Thymus (tissue), 11 donors: ENCODE measurements around the gene ITPKB. TPM values are rescaled to one million over a fixed set of nuclear protein-coding genes. Genes with fewer than 3 reads are reported as not detected.
"Not testable (repeated sequence)": the region's sequence is repeated elsewhere in the genome, so short reads cannot be mapped to it uniquely, and the experiment has no call there.

Source experiments
- DNase-seq, 9 donors: peaks; one replicate each; pipeline ENCODE4 v3.0.0-alpha.2; 2013; ENCODE audit warnings: low spot score in 9 of 9, low read depth in 6 of 9, missing footprints in 1 of 9
- H3K27ac ChIP-seq, 2 donors: one replicate each; pipeline ENCODE4 v1.5.1; 2013; ENCODE audit warnings: control low read depth in 1 of 2, low read depth in 1 of 2, low read length in 1 of 2, mild to moderate bottlenecking in 1 of 2, moderate library complexity in 1 of 2
- H3K27me3 ChIP-seq, 2 donors: one replicate each; pipeline ENCODE4 v1.5.1; 2013; ENCODE audit warnings: low read length in 1 of 2; ENCODE audit not compliant: control insufficient read depth in 2 of 2, insufficient read depth in 1 of 2
- H3K36me3 ChIP-seq, 2 donors: one replicate each; pipeline ENCODE4 v1.5.1; 2013; ENCODE audit warnings: low read length in 1 of 2, mild to moderate bottlenecking in 1 of 2, moderate library complexity in 1 of 2; ENCODE audit not compliant: control insufficient read depth in 2 of 2, insufficient read depth in 2 of 2
- H3K4me1 ChIP-seq, 2 donors: one replicate each; pipeline ENCODE4 v1.5.1; 2013; ENCODE audit warnings: low read length in 2 of 2; ENCODE audit not compliant: control insufficient read depth in 2 of 2, insufficient read depth in 2 of 2
- H3K4me3 ChIP-seq, 2 donors: one replicate each; pipeline ENCODE4 v1.5.1; 2013; ENCODE audit warnings: low read length in 2 of 2, control low read depth in 1 of 2, mild to moderate bottlenecking in 1 of 2
- H3K9me3 ChIP-seq, 2 donors: one replicate each; pipeline ENCODE4 v1.5.1; 2013; ENCODE audit warnings: low read length in 1 of 2, mild to moderate bottlenecking in 1 of 2; ENCODE audit not compliant: control insufficient read depth in 2 of 2, insufficient read depth in 1 of 2
- WGBS: extraction: QIAGEN DNeasy Blood & Tissue Kit; methylation state at CpG from one replicate; pipeline ENCODE4 v1.1.7; 2013; 5-methylcytosine and 5-hydroxymethylcytosine counted together
- polyA plus RNA-seq: library from polyadenylated mRNA; stranded (reverse); fragments of 200-250 nt; gene quantifications from one replicate; pipeline ENCODE4 v1.2.3, GENCODE V29; 2013
- total RNA-seq: library from RNA; stranded (reverse); fragments of 120-200 nt; gene quantifications from one replicate; pipeline ENCODE4 v1.2.4, GENCODE V29; 2013
- donor health status: healthy.

The ITPKB gene
- total and polyA plus RNA-seq, 2 donors: 22.7 to 32.0 TPM

DNA sequence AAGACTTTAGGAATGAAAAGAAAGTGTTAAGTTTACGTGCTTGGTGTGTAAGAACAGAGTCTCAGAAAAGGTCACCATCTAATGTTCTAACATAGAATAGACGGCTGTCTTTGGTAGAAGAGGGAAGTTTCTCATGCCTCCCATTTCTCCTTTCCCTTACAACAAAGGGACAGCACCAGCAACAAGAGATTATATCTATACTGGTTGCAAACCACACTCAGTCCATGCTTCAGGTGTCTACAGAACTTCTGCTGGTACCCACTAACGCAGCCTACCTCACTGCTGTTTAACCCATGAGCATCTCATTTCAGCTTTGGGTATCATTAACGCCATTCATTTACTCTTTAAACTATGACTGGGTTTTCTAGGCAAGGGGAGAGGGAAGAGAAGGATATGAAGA, 9.2 kb upstream of the ITPKB start:
- no peak overlapping the region for H3K27ac ChIP-seq
- peak in 1 of 9 donors; percentile 18 for DNase-seq
- no peaks in the 10 kb centered on the region for H3K27me3 ChIP-seq
- no peaks in the 10 kb centered on the region for H3K36me3 ChIP-seq
- H3K9me3 ChIP-seq: no peaks in the 10 kb centered on the region
- peaks cover 10 to 30% of the 10 kb centered on the region in 2 donors for H3K4me1 ChIP-seq
- WGBS: 50% methylated on average over 4 of the region's 4 CpGs
- no peak overlapping the region for H3K4me3 ChIP-seq

DNA sequence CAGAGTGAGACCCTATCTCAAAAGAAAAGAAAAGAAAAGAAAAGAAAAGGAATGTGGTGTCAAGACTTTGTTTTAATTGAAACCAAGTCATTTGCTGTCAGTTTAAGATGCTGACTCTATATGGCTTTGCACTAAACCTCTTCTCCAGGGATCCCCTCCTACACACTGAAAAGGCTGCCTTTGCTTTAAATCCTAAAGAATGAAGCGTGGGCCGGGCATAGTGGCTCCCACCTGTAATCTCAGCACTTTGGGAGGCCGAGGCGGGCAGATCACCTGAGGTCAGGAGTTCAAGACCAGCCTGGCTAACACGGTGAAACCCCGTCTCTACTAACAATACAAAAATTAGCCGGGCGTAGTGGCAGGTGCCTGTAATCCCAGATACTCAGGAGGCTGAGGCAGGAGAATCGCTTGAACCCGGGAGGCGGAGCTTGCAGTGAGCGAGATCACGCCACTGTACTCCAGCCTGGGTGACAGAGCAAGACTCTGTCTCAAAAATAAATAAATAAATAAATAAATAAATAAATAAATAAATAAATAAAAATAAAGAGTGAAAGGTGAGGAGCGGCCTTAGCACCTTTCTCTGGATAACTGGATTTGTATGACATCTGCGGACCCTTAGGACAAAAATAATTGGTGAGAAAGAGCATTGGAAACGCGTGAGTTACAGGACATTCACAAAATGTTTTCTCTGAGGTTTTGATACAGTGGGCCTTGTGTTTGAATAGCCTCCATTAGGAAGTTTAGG, 8.6 kb upstream of the ITPKB start:
- peaks cover 10 to 25% of the 10 kb centered on the region in 2 donors for H3K4me1 ChIP-seq
- 97% methylated on average over 17 of the region's 17 CpGs for WGBS
- not testable (repeated sequence) for H3K4me3 ChIP-seq, H3K27me3 ChIP-seq, H3K9me3 ChIP-seq, H3K27ac ChIP-seq, DNase-seq, H3K36me3 ChIP-seq

GRCh38 chr1:226743259-226743658, 4.2 kb upstream of the ITPKB start:
- Histone ChIP-seq H3K27ac (no peak overlapping the region), H3K4me1 (peaks cover 13 to 24% of the 10 kb centered on the region in 2 donors), H3K4me3 (no peak overlapping the region), H3K9me3 (no peaks in the 10 kb centered on the region), H3K36me3 (no peaks in the 10 kb centered on the region), H3K27me3 (no peaks in the 10 kb centered on the region)
- DNase-seq: no peak

DNA sequence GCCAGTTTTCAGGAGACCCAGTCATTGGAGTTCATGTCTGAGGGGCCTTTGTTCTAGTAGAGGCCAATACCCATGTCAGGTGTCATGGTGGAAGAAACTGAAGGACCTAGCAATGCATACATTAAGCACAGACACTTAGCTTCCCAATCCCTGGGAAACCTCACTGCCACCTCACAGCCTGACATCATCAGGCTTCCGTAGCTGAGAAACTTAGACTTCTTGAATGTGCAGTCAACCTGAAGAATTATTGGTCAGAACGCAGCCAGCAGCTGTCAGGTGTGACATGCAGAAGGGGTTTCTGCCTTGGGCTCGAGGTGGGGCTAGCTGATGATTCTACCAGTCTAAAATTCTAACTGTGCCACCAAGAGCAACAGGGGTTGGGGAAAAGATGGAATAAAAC, 1.9 kb upstream of the ITPKB start:
- Histone ChIP-seq H3K9me3 (no peaks in the 10 kb centered on the region), H3K4me3 (no peak overlapping the region), H3K36me3 (peaks cover 11 to 13% of the 10 kb centered on the region in 2 donors), H3K27me3 (no peaks in the 10 kb centered on the region), H3K4me1 (peaks cover 17 to 30% of the 10 kb centered on the region in 2 donors), H3K27ac (peak overlapping the region; percentile 43 to 94)
- 42% methylated on average over 3 of the region's 3 CpGs for WGBS
- DNase-seq: peak in 2 of 9 donors; percentile 57 to 72

GRCh38 chr1:226739696-226740065, 599 bp upstream of the ITPKB start:
- no peaks in the 10 kb centered on the region for H3K27me3 ChIP-seq
- no peaks in the 10 kb centered on the region for H3K9me3 ChIP-seq
- DNase-seq: no peak
- H3K4me3 ChIP-seq: peak overlapping the region; percentile 79 to 93
- H3K4me1 ChIP-seq: peaks cover 23 to 42% of the 10 kb centered on the region in 2 donors
- peaks cover 24 to 26% of the 10 kb centered on the region in 2 donors for H3K36me3 ChIP-seq
- 37% methylated on average over 3 of the region's 3 CpGs for WGBS
- peak overlapping the region; percentile 94 for H3K27ac ChIP-seq

DNA sequence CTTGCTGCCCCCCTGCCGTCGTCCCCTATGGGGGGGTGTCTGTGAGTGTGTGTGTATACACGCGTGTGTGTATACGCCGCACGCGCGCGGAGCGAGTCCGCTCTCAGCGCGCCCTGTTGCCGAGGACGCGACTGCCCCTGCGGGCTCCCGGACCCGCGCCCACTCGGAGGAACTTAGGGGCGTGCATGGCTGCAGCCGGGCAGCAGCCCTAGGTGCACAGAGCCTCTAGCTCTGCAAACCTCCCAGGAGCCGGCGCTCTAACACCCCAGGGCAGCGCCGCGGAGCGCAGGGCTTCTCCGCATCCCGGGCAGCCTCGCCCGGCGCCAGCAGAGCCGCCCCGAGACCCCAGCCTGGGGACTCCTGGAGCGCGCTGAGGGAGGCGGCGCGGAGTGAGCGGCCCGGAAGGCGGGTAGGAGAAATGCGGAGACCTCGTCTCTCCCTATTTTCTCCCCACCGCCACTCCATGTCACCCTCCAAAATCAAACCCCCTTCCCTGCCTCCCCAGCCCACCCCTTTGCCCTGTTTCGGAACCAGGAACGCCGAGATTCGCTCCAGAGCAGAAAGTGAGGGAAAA, 574 bp downstream of the ITPKB start:
- H3K4me3 ChIP-seq: peak overlapping the region; percentile 79 to 93
- no peaks in the 10 kb centered on the region for H3K27me3 ChIP-seq
- peaks cover 35 to 36% of the 10 kb centered on the region in 2 donors for H3K36me3 ChIP-seq
- peak overlapping the region; percentile 89 to 94 for H3K27ac ChIP-seq
- WGBS: under 1% methylated on average over 52 of the region's 52 CpGs
- peaks cover 26 to 53% of the 10 kb centered on the region in 2 donors for H3K4me1 ChIP-seq
- no peaks in the 10 kb centered on the region for H3K9me3 ChIP-seq
- peak in 3 of 9 donors; percentile 37 to 68 (median 53) for DNase-seq

DNA sequence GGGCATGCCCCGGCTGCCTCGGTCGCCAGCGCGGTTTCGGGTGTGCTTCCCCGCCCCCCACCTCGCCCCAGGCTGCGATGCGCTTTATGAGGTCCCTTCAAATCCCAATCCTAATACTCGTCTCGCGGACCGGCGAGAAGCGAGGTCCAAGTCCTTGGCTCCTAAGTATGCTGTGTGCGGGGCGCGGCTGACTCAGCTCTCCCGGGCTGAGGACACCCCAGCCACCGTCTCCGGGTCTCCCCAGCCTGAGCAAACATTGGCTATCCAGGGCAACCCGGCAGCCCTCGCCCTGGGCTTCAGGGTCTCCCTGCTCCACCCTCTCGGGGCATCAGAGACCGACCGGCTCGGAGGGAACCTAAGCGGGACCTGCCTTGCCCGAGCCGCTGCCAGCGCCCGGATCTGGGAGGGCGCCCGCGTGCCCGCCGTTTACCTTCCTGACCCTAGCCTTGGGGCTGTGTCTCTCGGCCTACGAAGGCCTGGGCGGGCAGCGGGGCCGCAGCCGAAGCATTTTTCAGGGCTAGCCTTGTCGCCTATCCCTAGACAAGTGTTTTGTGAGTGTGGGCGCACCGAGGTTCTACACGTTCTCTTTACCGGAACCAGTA, 1.2 kb downstream of the ITPKB start:
- H3K4me3 ChIP-seq: peak overlapping the region; percentile 79 to 93
- peak overlapping the region; percentile 89 to 94 for H3K27ac ChIP-seq
- WGBS: under 1% methylated on average over 49 of the region's 49 CpGs
- peak in 1 of 9 donors; percentile 66 for DNase-seq
- H3K4me1 ChIP-seq: peaks cover 32 to 58% of the 10 kb centered on the region in 2 donors
- peaks cover 40 to 42% of the 10 kb centered on the region in 2 donors for H3K36me3 ChIP-seq
- H3K27me3 ChIP-seq: no peaks in the 10 kb centered on the region
- H3K9me3 ChIP-seq: no peaks in the 10 kb centered on the region

DNA sequence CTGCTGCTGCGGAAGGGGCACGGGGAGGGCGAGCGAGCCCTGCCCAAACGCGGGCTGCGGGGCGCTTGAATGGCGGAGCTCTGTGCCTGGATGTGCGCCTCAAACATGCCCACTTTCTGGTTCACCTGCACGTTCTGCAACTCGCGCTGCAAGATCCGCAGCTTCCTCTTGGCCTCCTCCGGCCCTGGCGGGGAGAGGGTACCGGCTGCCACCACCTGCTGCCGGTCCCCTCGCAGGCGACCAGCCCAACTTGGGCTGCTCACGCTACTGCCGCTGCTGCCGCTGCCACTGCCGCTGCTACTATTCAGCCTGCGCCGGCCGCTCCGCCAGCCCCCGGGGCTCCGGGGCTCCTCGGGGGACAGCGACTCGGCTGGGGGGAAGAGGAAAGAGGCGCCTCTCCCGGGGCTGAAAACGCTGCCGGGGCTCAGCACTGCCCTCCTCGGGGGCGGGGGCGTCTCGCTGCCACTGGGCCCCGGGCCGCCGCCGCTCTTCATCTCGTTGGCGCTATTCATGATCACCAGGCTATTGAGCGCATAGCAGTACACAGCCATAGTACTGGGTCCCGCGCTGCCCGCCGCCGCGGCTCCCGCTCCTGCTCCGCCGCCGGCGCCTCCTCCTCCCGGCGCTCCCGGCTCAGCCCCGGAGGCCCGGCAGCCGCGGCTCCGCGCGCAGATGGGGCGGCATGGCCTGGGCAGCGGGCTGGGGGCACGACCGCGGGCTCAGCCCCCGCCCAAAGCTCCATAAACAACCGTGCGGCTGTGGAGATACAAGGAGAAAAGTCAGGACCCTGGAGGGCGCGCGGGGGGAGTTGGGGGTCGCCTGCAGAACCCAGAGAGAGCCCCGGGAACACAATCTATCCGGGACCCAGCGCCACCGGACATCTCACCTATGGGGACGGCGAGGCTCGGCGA, 1.9 kb downstream of the ITPKB start:
- H3K4me3 ChIP-seq: peak overlapping the region; percentile 79 to 93
- H3K27me3 ChIP-seq: no peaks in the 10 kb centered on the region
- peak in 2 of 9 donors; percentile 44 to 63 for DNase-seq
- no peaks in the 10 kb centered on the region for H3K9me3 ChIP-seq
- H3K27ac ChIP-seq: peak overlapping the region; percentile 89 to 94
- peaks cover 45 to 49% of the 10 kb centered on the region in 2 donors for H3K36me3 ChIP-seq
- H3K4me1 ChIP-seq: peaks cover 35 to 65% of the 10 kb centered on the region in 2 donors
- 8% methylated on average over 89 of the region's 89 CpGs for WGBS
